ENCODE measurements around the gene COLQ.

DNA sequence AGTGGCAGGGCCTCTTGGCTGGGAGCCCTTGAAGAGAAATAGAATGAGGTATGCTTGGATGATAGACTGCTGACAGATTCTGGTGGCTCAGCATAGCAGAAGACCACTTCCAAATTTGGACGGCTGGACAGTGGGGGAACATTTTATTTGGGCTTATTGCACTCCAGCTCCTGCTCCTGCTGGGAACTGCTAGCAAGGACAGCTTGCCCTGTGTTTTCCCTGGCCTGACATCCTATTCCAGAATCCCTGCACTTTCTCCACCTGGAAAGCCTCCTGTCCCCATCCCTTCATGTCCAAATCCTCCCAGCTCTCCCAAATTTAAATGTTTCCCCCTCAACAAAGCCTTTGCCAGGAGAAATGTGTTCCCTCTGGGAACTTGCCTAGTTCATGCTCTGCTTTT lies 9.8 kb upstream of the COLQ start:
- TF ChIP-seq, protein P1, sequence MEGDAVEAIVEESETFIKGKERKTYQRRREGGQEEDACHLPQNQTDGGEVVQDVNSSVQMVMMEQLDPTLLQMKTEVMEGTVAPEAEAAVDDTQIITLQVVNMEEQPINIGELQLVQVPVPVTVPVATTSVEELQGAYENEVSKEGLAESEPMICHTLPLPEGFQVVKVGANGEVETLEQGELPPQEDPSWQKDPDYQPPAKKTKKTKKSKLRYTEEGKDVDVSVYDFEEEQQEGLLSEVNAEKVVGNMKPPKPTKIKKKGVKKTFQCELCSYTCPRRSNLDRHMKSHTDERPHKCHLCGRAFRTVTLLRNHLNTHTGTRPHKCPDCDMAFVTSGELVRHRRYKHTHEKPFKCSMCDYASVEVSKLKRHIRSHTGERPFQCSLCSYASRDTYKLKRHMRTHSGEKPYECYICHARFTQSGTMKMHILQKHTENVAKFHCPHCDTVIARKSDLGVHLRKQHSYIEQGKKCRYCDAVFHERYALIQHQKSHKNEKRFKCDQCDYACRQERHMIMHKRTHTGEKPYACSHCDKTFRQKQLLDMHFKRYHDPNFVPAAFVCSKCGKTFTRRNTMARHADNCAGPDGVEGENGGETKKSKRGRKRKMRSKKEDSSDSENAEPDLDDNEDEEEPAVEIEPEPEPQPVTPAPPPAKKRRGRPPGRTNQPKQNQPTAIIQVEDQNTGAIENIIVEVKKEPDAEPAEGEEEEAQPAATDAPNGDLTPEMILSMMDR (IDR thresholded peaks at IDR 0.05; ENCODE audit: borderline replicate concordance, extremely low read depth, low read length, poor library complexity, severe bottlenecking) = no peak
- TF ChIP-seq EZH2 (IDR thresholded peaks at IDR 0.05; ENCODE audit: borderline replicate concordance, low read depth, low read length, severe bottlenecking) = no peak
